Skeletal muscle satellite cell (primary cell): ENCODE data around the gene ARL5B. TPM values are rescaled to one million over a fixed set of nuclear protein-coding genes. Genes with fewer than 3 reads are reported as not detected.
A peak's percentile ranks its signal among the peaks of the same experiment; 100 is the strongest.
"Not testable (repeated sequence)": the region's sequence is repeated elsewhere in the genome, so short reads cannot be mapped to it uniquely, and the experiment has no call there.

ENCODE experiments used
- H3K27me3 ChIP-seq: 2 replicates; pipeline ENCODE4 v1.7.0; 2013; ENCODE audit warnings: low read length; ENCODE audit not compliant: control insufficient read depth, insufficient read depth
- H3K36me3 ChIP-seq: 2 replicates; pipeline ENCODE4 v1.7.0; 2013; ENCODE audit warnings: mild to moderate bottlenecking, control low read depth, low read length; ENCODE audit not compliant: insufficient read depth
- H3K4me1 ChIP-seq: 2 replicates; pipeline ENCODE4 v1.7.0; 2013; ENCODE audit warnings: low read length; ENCODE audit not compliant: control insufficient read depth, insufficient read depth
- H3K4me2 ChIP-seq: 2 replicates; pipeline ENCODE4 v1.7.0; 2013; ENCODE audit warnings: mild to moderate bottlenecking, low read length
- H3K4me3 ChIP-seq: 2 replicates; pipeline ENCODE4 v1.7.0; 2013; ENCODE audit warnings: low read length
- H3K9ac ChIP-seq: 2 replicates; pipeline ENCODE4 v1.7.0; 2013; ENCODE audit warnings: mild to moderate bottlenecking, low read depth, low read length, moderate library complexity
- H3K9me3 ChIP-seq: replicated peaks from 2 replicates; pipeline ENCODE4 v1.7.0; 2013; ENCODE audit warnings: mild to moderate bottlenecking, control low read depth, low read length
- total RNA-seq: library from RNA; depleted of rRNA; stranded (reverse); fragments of >200 nt; gene quantifications from 2 replicates; pipeline ENCODE4 v1.2.3, GENCODE V29; 2012; rRNA removed

Gene ARL5B
- 9.0 and 10.6 TPM in 2 replicates for total RNA-seq

- no peaks in the 10 kb centered on the region for H3K27me3 ChIP-seq
- peak within 1 kb of the TSS; percentile 86 for H3K4me2 ChIP-seq
- no peaks in the 10 kb centered on the region for H3K9me3 ChIP-seq
- peak within 1 kb of the TSS; percentile 93 for H3K9ac ChIP-seq
- no peaks in the 10 kb centered on the region for H3K36me3 ChIP-seq
- H3K4me1 ChIP-seq, result peaks cover 12% of the 10 kb centered on the region
- peak within 1 kb of the TSS; percentile 79 for H3K4me3 ChIP-seq
Observed at GRCh38 chr10:18659125-18659818, at the start of gene ARL5B. TSS of gene ARL5B (plus strand) at chr10:18659431. CDS start at chr10:18659638, 207 bp downstream.

- Histone ChIP-seq H3K9me3 (no peaks in the 10 kb centered on the region), H3K36me3 (no peaks in the 10 kb centered on the region), H3K4me1 (peaks cover 31% of the 10 kb centered on the region), H3K27me3 (no peaks in the 10 kb centered on the region), H3K4me3 (no peak overlapping the region), H3K4me2 (peak overlapping the region; percentile 3), H3K9ac (no peak overlapping the region)
Observed at GRCh38 chr10:18610517-18610916, 48.7 kb upstream of the ARL5B start.

GRCh38 chr10:18611168-18611567, 48.1 kb upstream of the ARL5B start:
- Histone ChIP-seq H3K4me3 (no peak overlapping the region), H3K36me3 (no peaks in the 10 kb centered on the region), H3K9ac (no peak overlapping the region), H3K9me3 (no peaks in the 10 kb centered on the region), H3K4me2 (no peak overlapping the region), H3K27me3 (no peaks in the 10 kb centered on the region), H3K4me1 (peaks cover 31% of the 10 kb centered on the region)

GRCh38 chr10:18615618-18616017, 43.6 kb upstream of the ARL5B start:
- Histone ChIP-seq H3K9ac (no peak overlapping the region), H3K9me3 (no peaks in the 10 kb centered on the region), H3K4me1 (peaks cover 6% of the 10 kb centered on the region), H3K4me2 (no peak overlapping the region), H3K4me3 (no peak overlapping the region), H3K27me3 (no peaks in the 10 kb centered on the region), H3K36me3 (no peaks in the 10 kb centered on the region)

GRCh38 chr10:18616337-18616736, 42.9 kb upstream of the ARL5B start:
- no peaks in the 10 kb centered on the region for H3K27me3 ChIP-seq
- no peaks in the 10 kb centered on the region for H3K4me1 ChIP-seq
- no peak overlapping the region for H3K4me2 ChIP-seq
- H3K9ac ChIP-seq, result no peak overlapping the region
- H3K36me3 ChIP-seq, result no peaks in the 10 kb centered on the region
- H3K4me3 ChIP-seq, result no peak overlapping the region
- no peaks in the 10 kb centered on the region for H3K9me3 ChIP-seq

GRCh38 chr10:18619016-18619415, 40.2 kb upstream of the ARL5B start:
- Histone ChIP-seq H3K9me3 (no peaks in the 10 kb centered on the region), H3K4me3 (no peak overlapping the region), H3K4me2 (no peak overlapping the region), H3K4me1 (no peaks in the 10 kb centered on the region), H3K27me3 (no peaks in the 10 kb centered on the region), H3K9ac (no peak overlapping the region), H3K36me3 (no peaks in the 10 kb centered on the region)

- Histone ChIP-seq H3K4me1 (no peaks in the 10 kb centered on the region), H3K36me3 (no peaks in the 10 kb centered on the region), H3K4me3 (no peak overlapping the region), H3K27me3 (no peaks in the 10 kb centered on the region), H3K9ac (no peak overlapping the region), H3K9me3 (no peaks in the 10 kb centered on the region), H3K4me2 (no peak overlapping the region)
Observed at GRCh38 chr10:18620856-18621255, 38.4 kb upstream of the ARL5B start.

- not testable (repeated sequence) for H3K4me1 ChIP-seq, H3K9me3 ChIP-seq, H3K27me3 ChIP-seq, H3K4me3 ChIP-seq, H3K36me3 ChIP-seq, H3K4me2 ChIP-seq, H3K9ac ChIP-seq
Observed at GRCh38 chr10:18623671-18624070, 35.6 kb upstream of the ARL5B start.

- H3K9me3 ChIP-seq, result no peaks in the 10 kb centered on the region
- no peak overlapping the region for H3K4me2 ChIP-seq
- H3K36me3 ChIP-seq, result no peaks in the 10 kb centered on the region
- H3K27me3 ChIP-seq, result no peaks in the 10 kb centered on the region
- no peak overlapping the region for H3K4me3 ChIP-seq
- no peak overlapping the region for H3K9ac ChIP-seq
- no peaks in the 10 kb centered on the region for H3K4me1 ChIP-seq
Observed at GRCh38 chr10:18625886-18626285, 33.3 kb upstream of the ARL5B start.

- not testable (repeated sequence) for H3K27me3 ChIP-seq, H3K4me1 ChIP-seq, H3K36me3 ChIP-seq, H3K9me3 ChIP-seq
- Histone ChIP-seq H3K9ac (peak overlapping the region; percentile 81), H3K4me2 (peak overlapping the region; percentile 81), H3K4me3 (peak overlapping the region; percentile 74)
Observed at GRCh38 chr10:18627452-18628018, 31.7 kb upstream of the ARL5B start.

- H3K9me3 ChIP-seq, H3K27me3 ChIP-seq, H3K4me1 ChIP-seq, H3K9ac ChIP-seq, H3K4me3 ChIP-seq, H3K4me2 ChIP-seq, H3K36me3 ChIP-seq: not testable (repeated sequence)
Observed at GRCh38 chr10:18632500-18632899, 26.7 kb upstream of the ARL5B start.

GRCh38 chr10:18635995-18636394, 23.2 kb upstream of the ARL5B start:
- Histone ChIP-seq H3K9ac (no peak overlapping the region), H3K4me1 (no peaks in the 10 kb centered on the region), H3K9me3 (no peaks in the 10 kb centered on the region), H3K4me2 (no peak overlapping the region), H3K27me3 (no peaks in the 10 kb centered on the region), H3K36me3 (no peaks in the 10 kb centered on the region), H3K4me3 (no peak overlapping the region)
